ENCODE data around the gene TEX29. TPM values are rescaled to one million over a fixed set of nuclear protein-coding genes. Genes with fewer than 3 reads are reported as not detected.

The TEX29 gene
- total RNA-seq, 2 donors from 2014 or later = 0.52 TPM; not detected in 1

GRCh38 chr13:111278258-111278657 is 42.2 kb upstream of the TEX29 start:
- H3K27ac ChIP-seq = no peak overlapping the region
- H3K27me3 ChIP-seq = no peaks in the 10 kb centered on the region
- H3K4me3 ChIP-seq = no peak overlapping the region
- no peaks in the 10 kb centered on the region for H3K9me3 ChIP-seq
- no peaks in the 10 kb centered on the region for H3K4me1 ChIP-seq
- TF ChIP-seq CTCF (IDR thresholded peaks at IDR 0.05) = no peak
- no peak for DNase-seq
- no peak overlapping the region for H3K9ac ChIP-seq (ENCODE audit: low read depth in 2 of 2, low read length in 2 of 2)
- intact Hi-C loops (cut with DNase I) = no loop called here
- peaks cover 1% of the 10 kb centered on the region for H3K36me3 ChIP-seq

DNA sequence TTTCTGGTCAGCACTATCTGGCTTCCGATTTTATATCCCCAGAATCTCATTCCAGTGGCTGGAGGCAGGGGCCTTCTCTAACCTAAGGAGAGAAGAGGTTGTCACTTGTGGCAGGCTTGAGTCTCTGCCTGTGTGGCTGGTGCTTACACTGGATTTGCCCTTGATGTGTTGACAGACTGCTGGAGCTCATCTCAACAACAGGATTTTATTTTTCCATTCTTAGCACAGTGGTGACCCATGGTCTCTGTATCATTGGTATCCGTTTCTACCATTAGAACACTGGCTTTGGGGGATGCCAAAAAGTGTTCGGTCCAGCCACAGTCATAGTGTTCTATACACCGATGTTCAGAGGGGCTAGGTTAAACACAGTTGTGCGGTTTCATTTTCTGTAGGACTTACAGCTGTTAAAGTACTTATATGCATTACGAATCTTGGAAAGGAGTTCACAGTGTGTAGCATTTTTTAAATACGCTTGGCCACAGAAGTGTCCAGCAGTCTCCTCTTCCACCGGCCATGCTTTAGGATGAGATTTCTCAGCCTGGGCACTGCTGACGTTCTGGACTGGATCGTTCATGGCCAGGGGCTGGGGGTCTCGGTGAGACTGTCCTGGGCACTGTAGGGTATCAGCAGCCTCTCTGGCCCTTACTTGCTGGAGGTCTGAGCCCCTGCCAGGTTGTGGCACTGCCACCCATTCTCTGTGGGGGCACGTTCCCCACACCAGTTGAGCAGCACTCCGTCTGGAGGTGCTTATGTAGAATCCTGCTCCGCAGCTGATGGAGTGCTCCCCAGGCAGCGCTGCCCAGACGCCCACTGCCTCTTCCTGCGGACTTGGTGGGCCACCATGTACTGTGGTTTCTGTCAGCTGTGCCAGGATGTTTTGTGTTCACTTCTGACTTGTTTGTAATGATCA is 41.4 kb upstream of the TEX29 start:
- no peak overlapping the region for H3K27ac ChIP-seq
- H3K4me3 ChIP-seq = no peak overlapping the region
- no peaks in the 10 kb centered on the region for H3K9me3 ChIP-seq
- no peak overlapping the region for H3K9ac ChIP-seq (ENCODE audit: low read depth in 2 of 2, low read length in 2 of 2)
- no peak for DNase-seq
- no peaks in the 10 kb centered on the region for H3K4me1 ChIP-seq
- H3K27me3 ChIP-seq = no peaks in the 10 kb centered on the region
- peaks cover 9% of the 10 kb centered on the region for H3K36me3 ChIP-seq
- intact Hi-C loops (cut with DNase I) = no loop called here
- TF ChIP-seq CTCF (IDR thresholded peaks at IDR 0.05) = no peak

DNA sequence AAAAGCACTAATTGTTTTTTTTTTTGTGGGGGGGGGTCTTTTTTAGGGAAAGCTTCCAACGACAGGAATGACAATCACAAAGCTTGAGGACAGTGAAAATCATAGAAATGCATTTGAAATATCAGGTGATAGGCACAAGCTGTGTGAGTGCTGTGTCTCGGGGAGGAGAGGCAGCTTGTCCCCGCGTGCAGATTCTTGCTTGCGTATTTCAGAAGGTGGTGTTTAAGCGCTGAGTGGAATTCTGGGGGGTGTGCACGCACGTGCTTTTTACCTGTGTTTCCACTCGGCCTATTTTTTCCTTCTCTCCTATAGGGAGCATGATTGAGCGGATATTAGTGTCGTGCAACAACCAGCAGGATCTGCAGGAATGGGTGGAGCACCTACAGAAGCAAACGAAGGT is 40.2 kb upstream of the TEX29 start:
- DNase-seq = no peak
- H3K9ac ChIP-seq (ENCODE audit: low read depth in 2 of 2, low read length in 2 of 2) = no peak overlapping the region
- H3K36me3 ChIP-seq = peaks cover 11% of the 10 kb centered on the region
- H3K27ac ChIP-seq = no peak overlapping the region
- H3K4me1 ChIP-seq = no peaks in the 10 kb centered on the region
- H3K27me3 ChIP-seq = no peaks in the 10 kb centered on the region
- no peak for TF ChIP-seq CTCF (IDR thresholded peaks at IDR 0.05)
- intact Hi-C loops (cut with DNase I) = no loop called here
- no peak overlapping the region for H3K4me3 ChIP-seq
- no peaks in the 10 kb centered on the region for H3K9me3 ChIP-seq

DNA sequence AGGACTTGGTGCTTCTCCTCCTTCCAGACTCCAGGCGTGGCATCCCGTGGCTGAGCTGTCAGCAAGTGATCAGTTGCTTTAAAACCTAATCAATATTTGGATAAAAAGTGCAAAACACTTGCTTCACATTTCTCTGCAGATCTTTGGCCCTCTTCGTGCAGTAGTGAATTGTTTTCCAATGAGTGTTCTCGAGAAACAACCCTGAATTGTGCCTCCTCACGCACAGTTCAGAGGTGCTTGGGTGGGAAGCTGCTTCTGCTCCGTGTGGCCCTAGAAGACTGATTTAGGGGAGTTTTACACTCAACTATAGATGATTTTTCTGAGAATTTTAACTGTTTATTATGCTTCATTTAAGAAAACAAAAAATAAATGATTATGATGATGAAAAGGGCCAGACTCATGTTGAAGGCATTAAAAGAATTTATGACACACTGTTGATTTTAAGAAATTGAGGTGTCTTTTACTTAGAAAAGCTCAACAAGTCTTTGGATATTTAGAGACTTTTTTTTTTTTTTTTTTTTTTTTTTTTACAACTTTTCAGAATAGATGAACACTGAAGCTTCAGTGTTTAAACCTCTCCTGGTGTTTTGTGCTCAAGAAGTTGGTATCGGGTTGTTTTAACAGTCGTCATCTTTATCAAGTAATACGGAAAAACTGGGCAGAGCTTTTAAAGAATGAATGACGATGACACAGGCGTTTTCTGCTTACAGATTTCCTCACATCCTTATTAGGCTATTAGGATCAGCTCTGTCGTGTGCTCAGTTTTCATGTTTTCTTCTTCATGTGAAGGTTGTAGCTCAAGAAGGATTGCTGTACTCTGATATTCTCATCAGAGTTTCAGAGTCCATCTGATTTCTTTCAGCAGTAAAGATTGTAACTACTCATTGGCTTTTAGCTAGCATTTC is 39.5 kb upstream of the TEX29 start:
- Histone ChIP-seq H3K27me3 (no peaks in the 10 kb centered on the region), H3K4me1 (no peaks in the 10 kb centered on the region), H3K36me3 (peaks cover 17% of the 10 kb centered on the region), H3K9me3 (no peaks in the 10 kb centered on the region), H3K4me3 (no peak overlapping the region), H3K27ac (no peak overlapping the region), H3K9ac (ENCODE audit: low read depth in 2 of 2, low read length in 2 of 2) (no peak overlapping the region)
- DNase-seq = no peak
- intact Hi-C loops (cut with DNase I) = no loop called here
- TF ChIP-seq CTCF (IDR thresholded peaks at IDR 0.05) = no peak

DNA sequence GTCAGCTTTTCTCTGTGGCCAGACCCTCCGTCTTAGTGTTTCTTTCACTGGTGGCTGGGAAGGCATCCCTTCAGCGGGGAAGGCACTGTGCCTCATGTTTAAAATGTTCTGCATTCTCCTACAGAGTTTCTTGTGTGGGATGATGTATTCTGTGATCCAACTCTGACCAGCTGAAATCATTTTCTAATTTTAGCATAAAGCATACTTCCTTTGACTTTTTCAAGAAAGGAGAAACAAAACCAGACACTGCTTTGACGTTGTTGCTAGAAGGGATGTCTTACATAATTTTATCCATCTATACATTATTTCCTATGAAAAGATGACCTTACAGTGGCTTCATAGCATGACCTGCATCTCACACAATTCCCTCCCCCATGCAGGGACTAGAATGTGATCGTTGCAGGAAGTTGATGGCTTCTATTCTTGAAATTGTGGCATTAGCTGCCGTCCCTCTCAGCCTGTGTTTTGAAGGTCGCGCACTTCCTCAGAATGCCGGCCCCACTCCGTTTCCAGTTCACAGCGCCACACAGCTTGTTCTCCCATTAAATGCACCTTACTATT is 38.6 kb upstream of the TEX29 start:
- Histone ChIP-seq H3K27ac (no peak overlapping the region), H3K9me3 (no peaks in the 10 kb centered on the region), H3K36me3 (peaks cover 22% of the 10 kb centered on the region), H3K9ac (ENCODE audit: low read depth in 2 of 2, low read length in 2 of 2) (no peak overlapping the region), H3K4me1 (no peaks in the 10 kb centered on the region), H3K27me3 (no peaks in the 10 kb centered on the region), H3K4me3 (no peak overlapping the region)
- intact Hi-C loops (cut with DNase I) = no loop called here
- TF ChIP-seq CTCF (IDR thresholded peaks at IDR 0.05) = no peak
- no peak for DNase-seq
